Inferior parietal cortex (tissue), 1 donor: ENCODE data around the gene SHISA9.

ENCODE experiments used
- DNase-seq: peaks from one replicate; pipeline ENCODE4 v3.0.0-alpha.2; 2016; ENCODE audit errors: extremely low spot score

The SHISA9 gene

DNA sequence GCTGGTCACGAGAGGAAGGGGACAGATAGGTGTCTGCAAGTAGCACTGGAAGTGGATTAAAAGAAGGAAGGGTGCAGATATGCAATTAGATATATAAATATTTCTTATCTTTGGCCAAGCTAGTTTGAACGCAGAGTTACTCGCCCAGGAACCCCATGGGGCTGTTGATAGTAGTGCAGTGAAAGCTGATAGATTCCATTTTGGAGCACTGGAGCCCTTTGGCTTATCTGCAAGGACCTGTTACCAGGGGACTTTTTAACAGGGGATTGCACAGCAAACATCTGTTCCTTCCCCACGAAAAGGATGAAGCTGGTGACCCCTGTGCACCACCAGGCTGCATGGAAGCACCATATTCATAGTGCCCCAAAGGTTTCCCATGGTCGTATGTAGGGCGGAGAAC, 218.7 kb downstream of the SHISA9 start:
- no peak for DNase-seq

DNA sequence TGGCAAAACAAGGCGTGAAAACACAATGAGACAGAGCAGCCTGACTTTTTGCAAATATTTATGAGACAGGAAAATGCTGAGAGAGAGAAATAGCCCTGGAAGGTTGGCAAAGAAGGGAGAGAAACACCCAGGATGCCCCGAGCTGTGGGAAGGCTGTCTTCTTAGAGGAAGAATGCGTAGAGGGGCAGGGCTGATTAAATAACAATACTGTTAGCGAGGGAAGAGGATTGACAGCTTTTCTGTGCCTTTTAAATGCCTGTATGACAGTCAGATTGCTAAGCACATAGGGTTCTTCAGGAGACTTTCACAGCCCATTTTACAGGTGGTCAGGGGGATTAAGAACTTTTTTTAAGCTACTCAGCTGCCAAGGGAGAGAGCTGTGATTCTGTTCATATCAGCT, 219.2 kb downstream of the SHISA9 start:
- no peak for DNase-seq

DNA sequence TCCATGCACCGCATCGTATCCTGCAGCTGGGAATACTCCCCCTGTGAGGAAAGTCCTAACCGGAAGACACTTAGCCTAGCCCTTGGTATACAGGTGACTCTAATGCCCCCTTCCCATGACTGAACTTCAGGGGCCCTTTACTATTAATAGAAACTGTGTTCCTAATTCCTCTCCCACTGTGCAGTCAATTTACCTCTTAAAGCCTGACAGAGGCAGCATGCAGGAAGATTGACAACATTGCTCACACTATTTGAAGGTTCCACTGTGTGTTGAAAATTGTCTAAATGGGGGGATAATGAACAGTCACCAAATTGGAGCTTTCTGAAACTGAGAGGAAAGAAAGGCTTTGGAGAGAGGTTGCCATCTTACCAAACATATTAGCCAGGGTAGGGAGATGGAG, 222.6 kb downstream of the SHISA9 start:
- no peak for DNase-seq

DNA sequence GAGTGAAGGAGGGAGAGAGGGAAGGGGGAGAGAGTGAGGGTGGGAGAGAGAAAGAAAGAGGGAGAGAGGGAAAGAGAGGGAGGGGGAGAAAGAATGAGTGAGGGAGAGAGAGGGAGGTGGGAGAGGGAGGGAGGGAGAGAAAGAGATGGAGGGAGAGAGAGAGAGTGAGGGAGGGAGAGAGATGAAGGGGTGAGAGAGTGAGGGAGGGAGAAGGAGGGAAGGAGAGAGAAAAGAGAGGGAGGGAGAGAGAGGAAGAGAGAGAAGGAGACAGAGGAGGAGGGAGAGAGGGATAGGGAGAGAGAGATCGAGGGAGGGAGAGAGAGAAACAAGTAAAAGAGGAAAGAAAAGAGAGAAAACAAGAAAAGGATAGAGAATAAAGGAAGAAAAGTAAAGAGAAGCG, 225.7 kb downstream of the SHISA9 start:
- DNase-seq, result no peak

DNA sequence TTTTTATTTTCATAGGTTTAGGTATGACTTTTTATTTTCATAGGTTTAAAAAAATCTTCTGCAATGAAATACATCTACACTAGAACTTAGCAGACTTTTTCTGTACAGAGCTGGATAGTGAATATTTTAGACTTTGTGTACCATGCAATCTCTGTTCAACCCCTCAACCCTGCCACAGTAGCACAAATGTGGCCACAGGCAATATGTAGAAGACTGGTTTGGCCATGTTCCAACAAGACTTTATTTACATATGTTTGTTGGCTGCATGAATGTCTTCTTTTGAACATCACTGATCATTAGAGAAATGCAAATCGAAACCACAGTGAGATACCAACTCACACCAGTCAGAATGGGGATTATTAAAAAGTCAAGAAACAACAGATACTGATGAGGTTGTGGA, 229.2 kb downstream of the SHISA9 start:
- DNase-seq, result no peak

DNA sequence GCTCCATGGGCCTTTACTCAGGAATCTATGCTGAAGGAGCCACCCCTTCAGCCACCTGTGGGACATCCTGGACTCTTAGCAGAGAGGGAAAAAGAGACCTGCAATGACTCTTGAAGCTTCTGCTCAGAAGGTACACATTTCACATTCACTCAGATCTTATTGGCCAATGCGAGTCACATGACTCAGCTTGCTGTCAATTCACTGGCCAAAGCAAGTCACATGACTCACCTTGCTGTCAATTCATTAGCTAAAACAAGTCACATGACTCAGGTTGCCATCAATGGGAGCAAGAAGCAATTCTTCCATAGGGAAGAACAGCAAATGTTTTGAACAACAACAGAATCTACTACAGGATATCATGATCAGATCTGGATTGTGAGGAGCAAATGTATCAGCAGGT, 233.4 kb downstream of the SHISA9 start:
- no peak for DNase-seq

DNA sequence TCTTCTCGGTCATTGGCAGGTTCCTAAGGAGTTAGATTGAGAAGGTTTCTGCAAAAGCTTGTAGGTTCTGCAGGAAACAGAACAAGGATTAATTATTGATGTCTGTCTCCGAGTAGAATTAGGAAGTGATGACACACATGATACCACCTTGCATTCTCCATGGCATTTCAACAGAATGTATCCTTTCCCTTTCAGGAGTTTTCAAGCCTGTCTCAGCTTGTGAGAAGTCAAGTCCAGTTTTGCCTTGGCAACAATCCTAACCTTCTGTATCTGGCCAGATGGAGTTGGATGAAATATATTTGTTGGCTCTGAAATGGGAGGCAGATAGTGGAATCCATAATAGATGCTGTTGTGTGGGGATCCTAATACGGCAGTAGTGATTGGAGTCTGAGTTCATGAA, 235.5 kb downstream of the SHISA9 start:
- DNase-seq, result no peak

DNA sequence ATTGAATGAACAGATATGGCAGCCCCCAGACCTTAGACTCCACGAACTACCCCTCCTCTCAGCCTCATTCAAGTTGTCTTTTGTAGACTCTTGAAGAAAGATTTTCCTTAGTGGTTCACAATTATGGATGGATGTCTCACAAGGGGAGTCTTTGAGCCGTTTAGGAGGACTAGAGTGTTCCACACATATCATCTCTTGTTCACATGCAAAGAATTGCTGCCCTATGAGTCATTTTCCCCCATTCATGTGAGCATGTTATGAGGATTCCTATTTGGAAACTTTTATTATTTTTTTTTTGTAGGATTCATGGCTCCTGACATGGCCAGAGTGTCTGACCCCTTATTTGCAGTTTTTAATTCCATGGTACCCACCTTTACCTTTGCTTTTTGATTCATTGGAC, 237.1 kb downstream of the SHISA9 start:
- DNase-seq, result no peak

DNA sequence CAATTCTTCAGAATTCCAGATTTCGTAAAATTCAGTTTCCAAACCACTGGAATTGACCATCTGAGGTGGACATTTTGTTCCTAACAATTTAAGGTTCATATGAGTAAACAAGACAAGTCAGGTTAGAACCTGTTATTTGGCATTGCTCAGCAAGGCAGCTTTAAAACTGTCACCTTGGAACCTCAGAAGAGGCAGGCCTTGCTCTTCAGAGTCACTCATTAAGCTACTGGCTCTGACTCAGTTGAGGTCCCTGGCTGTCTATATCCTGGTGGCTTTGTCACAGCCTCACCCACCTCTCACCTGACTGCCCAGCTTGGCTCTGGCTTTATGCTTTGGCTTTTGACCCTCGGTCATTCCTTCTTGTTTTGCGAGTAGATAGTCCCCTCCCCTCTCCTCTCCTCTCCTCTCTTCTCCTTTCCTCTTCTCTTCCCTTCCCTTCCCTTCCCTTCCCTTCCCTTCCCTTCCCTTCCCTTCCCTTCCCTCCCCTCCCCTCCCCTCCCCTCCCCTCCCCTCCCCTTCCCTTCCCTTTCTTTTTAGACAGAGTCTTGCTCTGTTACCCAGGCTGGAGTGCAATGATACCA, 238.4 kb downstream of the SHISA9 start:
- no peak for DNase-seq

DNA sequence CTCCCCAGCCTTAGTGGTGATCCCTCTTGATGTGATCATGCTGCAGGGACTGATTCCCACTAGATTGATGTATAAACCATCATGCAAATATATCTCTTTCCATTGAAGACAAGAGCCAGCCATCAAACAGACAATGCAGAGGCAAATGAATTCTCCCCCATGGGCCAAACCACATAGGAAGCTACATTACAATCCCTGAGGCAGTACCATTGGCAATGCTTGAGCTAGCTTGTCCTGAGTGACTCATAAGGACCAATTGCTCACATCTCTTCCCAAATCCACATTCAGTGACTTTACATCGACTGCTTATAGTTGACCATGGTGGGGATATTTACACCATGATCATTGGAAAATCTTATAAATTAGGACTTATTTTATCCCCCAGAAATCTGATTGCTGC, 242.2 kb downstream of the SHISA9 start:
- DNase-seq, result no peak

DNA sequence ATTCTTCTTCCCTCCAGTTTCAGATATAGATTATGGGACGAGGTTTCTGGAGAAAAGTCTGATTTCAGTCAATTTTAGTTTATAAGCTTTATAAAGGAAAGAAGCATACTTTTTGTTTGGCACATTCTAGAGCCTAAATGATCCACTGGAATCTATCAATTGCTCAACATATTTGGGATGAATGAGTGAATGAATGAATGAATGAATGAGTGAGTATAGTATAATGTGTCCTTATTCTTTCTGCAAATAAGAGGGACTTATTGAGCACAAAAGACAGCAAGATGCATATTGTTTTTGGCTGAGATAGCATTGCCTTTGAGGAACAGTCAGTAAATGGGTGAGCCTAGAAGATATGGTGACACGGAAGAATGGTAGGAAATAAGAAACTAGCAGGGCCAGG, 245.4 kb downstream of the SHISA9 start:
- no peak for DNase-seq

DNA sequence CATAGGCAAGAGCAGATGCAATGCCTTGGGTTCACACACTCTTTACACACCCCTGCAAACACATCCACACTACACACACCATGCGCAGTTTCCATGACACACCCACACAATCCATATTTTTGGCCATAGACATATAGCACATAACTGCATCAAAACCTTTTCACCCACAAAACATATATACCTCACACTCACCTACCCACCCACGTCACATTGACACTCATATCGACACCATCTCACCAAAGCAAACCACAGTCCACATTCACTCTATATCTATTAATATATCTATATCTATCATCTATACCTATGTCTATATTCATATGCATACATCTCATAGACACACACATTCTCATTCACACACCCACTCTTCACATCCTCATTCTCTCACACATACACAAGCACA, 246.9 kb downstream of the SHISA9 start:
- no peak for DNase-seq

DNA sequence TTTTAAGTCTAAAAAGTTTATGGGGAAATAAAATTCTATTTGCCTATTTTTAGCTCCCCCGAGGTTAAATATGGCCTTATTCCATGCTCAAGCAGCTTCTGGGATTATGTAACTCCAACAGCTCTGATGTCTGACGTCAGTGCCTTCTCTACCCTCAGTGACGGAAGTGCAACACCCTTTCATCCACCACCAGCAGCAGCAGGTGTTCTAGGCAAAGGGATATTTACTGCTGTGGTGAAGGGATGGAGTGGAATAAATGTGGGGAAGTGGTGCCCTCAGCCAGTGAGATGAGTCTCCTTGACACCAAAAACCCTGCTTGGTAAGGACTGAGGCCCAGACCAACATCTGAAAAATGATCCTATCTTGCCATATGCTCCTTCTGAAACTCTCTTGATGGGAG, 247.4 kb downstream of the SHISA9 start:
- DNase-seq, result no peak

DNA sequence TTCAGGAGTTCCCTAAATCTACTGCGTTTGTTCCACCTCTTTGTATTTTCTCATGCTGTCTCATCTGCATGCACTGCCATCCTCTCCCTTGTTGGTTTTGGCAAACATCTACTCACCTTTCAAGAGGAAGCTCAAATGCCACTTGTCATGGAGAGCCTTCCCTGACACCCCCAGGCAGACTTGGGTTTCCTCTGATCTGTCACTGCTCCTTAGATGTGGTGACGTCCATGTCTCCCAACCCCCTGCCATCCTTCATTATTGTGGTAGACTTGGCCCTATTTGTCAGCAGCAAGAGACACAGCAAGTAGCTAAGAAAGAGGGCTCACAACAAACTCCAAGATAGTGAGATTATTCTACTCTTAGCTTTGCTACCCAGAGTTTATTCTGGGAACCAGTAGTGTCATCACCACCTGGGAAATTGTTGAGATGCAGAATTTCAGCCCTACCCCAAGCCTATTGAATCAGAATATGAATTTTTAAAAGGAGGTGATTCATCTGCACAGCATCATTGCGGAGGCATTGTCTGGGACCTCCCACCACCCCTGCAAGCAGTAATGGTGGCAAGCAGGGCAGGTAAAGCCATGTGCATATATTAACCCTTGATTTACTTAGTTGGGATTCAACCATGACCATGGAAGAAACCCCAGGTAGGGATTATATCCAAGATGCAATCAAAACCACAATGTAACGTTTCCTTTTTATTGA, 248.9 kb downstream of the SHISA9 start:
- DNase-seq, result no peak

DNA sequence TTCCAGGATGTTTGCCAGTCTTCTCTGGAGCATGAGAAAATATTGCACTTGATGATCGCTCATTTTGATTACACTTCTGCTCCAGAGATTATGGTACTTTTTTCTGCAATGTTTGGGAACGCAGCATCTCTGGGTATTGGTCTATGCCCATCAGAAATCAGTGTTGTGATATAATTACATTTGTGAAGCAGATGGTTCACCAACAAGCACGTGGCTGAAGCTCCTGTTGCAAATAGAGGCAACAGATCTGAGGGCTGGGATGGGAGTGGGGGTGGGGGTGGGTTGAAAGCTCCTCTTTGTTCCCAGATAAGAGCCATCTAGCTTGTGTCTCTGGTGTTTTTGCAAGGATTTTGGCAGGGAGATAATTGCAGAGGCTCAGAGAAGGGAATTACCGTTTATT, 252.3 kb downstream of the SHISA9 start:
- no peak for DNase-seq

DNA sequence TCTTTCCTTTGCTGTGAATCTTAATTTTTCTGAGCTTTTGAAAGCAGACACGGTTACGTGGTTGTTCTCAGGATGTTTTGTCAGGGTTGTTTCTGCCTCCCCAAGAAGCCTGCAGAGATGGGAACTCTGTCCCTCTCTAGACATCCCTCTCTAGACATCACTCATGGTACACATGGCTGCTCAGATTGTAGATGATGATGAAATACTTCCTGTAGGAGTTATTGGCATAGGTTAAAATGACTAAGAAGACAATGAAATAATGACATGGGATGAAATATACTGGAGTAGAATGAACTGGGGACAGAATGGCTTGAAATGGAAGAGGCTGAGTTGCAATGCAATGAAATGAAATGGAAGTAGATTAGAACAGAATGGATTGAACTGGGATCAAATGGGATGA, 253.4 kb downstream of the SHISA9 start:
- no peak for DNase-seq

DNA sequence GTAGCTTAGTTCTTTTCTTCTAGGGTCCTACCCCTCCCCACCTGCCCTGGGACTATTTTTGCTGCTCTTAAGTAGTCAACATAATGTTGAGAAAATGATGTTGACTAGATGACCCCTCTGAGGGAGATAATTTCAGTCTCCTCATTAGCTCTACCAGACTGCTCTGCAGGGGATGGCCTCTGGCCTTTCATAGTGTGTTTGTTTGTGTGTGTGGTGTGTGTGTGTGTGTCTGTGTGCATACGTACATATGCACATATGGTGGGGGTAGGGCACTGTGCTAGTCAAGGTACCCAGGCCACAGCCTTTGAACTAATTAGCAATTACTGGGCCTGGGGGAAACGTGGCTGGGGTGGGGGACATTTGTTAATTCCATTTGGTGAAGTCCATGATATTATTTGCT, 254.0 kb downstream of the SHISA9 start:
- no peak for DNase-seq

DNA sequence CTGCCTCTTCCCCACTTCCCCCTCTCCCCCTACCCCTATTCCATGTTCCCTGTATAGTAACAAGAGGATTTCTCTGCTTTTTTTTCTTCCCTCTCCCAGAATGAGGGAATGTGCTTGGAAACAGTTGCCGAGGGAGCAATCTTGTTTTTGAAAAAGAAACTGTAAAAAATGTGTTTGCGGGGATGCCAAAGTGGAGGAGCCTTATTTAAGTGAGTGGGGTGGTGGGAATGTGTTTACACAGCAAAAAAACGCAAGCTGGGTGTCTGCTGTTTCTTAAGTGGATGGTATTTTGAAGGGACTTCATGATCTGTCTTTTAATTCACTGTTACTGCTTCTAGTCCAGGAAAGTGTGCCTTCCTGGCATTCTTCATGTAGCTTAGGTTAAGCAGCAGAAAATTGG, 254.4 kb downstream of the SHISA9 start:
- DNase-seq, result no peak

DNA sequence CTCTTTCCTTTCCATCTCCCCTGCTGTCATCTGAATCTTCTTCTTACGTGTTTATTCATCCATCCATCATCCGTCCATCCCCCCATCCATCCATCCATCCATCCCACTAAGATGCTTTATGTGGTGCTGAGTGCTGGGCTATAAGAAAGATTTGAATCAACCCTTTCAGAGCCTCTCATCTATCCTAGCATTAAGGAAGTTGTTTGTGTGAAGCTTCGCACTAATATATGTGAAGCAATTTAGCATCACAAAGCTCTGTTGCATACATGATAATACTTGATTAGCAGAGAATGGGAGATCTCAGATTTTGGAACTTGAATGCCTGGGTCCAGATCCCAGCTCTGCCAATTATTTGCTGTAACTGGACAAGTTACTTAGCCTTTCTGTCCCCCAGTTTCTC, 255.7 kb downstream of the SHISA9 start:
- DNase-seq, result no peak

DNA sequence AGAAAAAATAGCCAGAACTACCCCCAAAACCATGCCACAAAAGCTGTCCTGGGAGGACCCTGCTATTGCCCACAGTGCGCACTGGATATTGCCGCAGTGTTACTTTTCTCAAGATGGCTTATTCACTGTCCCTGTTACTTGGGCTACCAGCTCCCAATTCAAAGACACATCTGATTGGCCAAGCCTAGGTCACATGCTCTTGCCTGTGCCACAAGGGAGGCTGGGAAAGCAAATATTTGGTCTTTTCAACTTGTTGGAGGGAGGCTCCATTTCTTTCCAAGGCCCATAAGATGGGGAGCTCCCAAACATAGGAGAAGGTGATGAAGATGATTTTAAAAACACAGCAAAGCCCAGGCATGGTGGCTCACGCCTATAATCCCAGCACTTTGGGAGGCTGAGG, 257.0 kb downstream of the SHISA9 start:
- no peak for DNase-seq

DNA sequence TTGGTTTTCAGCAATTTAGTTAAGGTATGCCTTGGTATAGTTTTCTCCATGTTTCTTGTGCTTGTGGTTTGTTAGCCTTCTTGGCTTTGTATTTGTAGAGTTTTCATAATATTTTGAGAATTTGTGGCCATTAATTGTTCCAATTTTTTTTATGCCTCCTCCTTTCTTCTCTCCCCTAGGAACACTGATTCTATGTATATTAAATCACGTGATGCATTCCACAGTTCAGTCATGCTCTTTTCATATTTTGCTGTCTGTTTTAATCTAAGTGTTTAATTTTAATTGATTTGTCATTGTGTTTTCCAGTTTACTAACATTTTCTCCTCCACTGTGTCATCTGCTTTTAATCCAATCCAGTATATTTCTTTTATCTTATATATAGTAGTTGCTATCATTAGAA, 263.6 kb downstream of the SHISA9 start:
- no peak for DNase-seq

DNA sequence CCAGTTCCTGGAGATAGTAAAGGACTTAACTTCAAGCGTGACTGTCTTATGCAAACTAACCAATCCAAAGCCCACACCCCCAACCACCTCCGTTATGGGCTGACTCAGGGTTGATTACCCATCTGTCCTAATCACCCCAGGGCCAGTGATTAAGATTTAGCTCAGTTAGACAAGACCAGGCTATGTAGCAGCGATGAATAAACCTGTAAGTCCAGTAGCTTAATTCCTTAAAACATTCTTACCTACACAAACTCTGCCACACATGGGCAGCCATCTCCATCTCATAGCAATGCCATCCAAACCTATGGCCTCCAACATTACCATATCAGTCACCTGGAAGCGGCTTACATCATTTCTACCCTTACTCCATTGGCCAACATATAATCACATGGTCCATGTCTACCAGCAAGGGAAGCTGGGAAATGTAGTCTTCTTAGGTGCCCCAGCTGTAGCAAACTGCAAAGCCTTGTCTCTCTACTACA, 266.7 kb downstream of the SHISA9 start:
- DNase-seq, result no peak

DNA sequence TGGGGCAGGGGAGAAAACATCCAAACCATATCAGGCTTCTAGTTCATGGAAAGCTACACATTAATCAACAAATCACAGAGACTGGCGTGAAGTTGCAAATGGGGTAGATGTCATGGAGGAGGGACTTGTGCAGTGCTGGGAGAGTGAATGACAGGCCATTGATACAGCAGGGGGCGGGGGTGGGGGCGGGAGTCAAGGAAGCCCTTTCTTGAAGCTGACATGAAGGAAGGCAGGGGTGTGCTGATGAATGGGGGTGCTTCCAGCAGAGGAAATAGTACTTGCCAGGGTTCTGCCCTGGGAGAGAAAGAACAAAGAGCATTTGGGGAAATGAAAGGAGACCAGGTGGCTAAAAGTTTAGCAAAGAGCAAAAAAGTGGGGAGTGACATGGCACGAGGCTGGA, 269.9 kb downstream of the SHISA9 start:
- DNase-seq, result no peak

DNA sequence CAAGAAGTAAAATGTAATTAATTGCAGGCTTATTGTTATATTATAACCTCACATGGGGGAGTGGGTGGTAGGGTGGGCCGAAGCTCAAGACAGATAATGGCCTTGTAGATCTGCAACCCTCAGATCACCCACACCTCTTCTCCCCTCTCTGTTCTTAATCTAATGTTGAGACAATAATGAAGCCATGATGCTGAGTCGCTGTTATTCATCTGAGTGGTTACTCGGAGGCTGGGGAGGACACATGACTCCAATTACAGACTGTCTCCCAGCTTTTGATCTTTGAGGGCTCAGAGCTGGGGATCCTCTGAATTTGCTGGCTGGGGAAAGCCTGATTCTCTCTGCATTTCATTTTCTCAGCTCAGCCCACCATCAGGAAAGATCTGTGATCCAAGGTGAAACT, 275.3 kb downstream of the SHISA9 start:
- DNase-seq, result no peak
